Upper lobe of left lung (tissue), 4 donors: ENCODE data around the gene ZFX.

ENCODE experiments used
- CTCF ChIP-seq, 6 experiments: fragments of 450-650 bp in 4 of 6; fragments of 200-600 bp in 2 of 6; sonication (generic) in 2 of 6; IDR thresholded peaks; one replicate each; pipeline ENCODE4 v1.5.1; 2016 to 2019; ENCODE audit warnings: antibody characterized with exemption in 6 of 6
- EP300 ChIP-seq, 4 donors: sonication (generic); formaldehyde crosslinking; IDR thresholded peaks; one replicate each; pipeline ENCODE4 v1.5.1; 2017; ENCODE audit warnings: antibody characterized with exemption in 4 of 4, control low read depth in 2 of 4
- POLR2A ChIP-seq, 4 donors: fragments of 450-650 bp; IDR thresholded peaks; one replicate each; pipeline ENCODE4 v1.5.1; 2016 to 2017; ENCODE audit warnings: antibody characterized with exemption in 4 of 4, mild to moderate bottlenecking in 2 of 4
- POLR2AphosphoS5 ChIP-seq, 2 donors: sonication (generic); formaldehyde crosslinking; IDR thresholded peaks; one replicate each; pipeline ENCODE4 v1.5.1; 2017; ENCODE audit warnings: antibody characterized with exemption in 2 of 2

GRCh38 chrX:24235084-24235710 is 85.7 kb downstream of the ZFX start:
- TF ChIP-seq POLR2A (IDR thresholded peaks at IDR 0.05) (no peak), CTCF (IDR thresholded peaks at IDR 0.05) (no peak), POLR2AphosphoS5 (IDR thresholded peaks at IDR 0.05) (no peak), EP300 (IDR thresholded peaks at IDR 0.05) (no peak)
